H1 (cell line): ENCODE measurements around the gene OSBPL3. TPM values are rescaled to one million over a fixed set of nuclear protein-coding genes. Genes with fewer than 3 reads are reported as not detected.

Source experiments
- CHD7 ChIP-seq: fragments of 300-600 bp; sonication (generic); IDR thresholded peaks from 2 replicates; pipeline ENCODE4 v1.7.1; 2012; ENCODE audit warnings: low read length, moderate library complexity, mild to moderate bottlenecking, inconsistent platforms; ENCODE audit not compliant: insufficient replicate concordance
- JUND ChIP-seq: IDR thresholded peaks from 2 replicates; pipeline ENCODE4 v1.6.1; 2011; ENCODE audit warnings: mild to moderate bottlenecking, improper control_type of control experiment, low read length
- RAD21 ChIP-seq, 2 experiments: IDR thresholded peaks in 1 of 2; conservative IDR thresholded peaks in 1 of 2; 2 replicates each; pipeline ENCODE4 v1.6.1; 2011; ENCODE audit warnings: low read depth in 2 of 2, low read length in 2 of 2, improper control_type of control experiment in 1 of 2, inconsistent platforms in 1 of 2, mild to moderate bottlenecking in 1 of 2, moderate library complexity in 1 of 2
- polyA plus RNA-seq, 7 experiments: library from polyadenylated mRNA; depleted of rRNA in 3 of 7; stranded (reverse) in 5 of 7; unstranded in 2 of 7; fragments of >200 nt in 5 of 7; fragments of 200-250 nt in 2 of 7; gene quantifications; 1 replicate in 5 of 7; 2 replicates in 1 of 7; 4 replicates in 1 of 7; pipeline versions ENCODE4 v1.2.1 to v1.2.3, GENCODE V29; 2011 to 2013; ENCODE audit warnings: missing spikeins in 2 of 7, mixed read lengths in 2 of 7
- total RNA-seq: library from RNA; stranded (reverse); fragmentation: NEBNext Ultra II Directional; extraction: Animal tissue kit (Norgen Biotek cat#: 25700); gene quantifications from 2 replicates; pipeline ENCODE4 v1.2.1, GENCODE V29; 2021

Gene OSBPL3
- total and polyA plus RNA-seq, 2 of the 8 experiments (the other 6 are each of a cell fraction or from before 2014, with no cell fraction given), result 2.8 to 13.9 TPM

GRCh38 chr7:24750441-24751055 is 229.4 kb downstream of the OSBPL3 start (continued):
- TF ChIP-seq RAD21 (IDR thresholded peaks at IDR 0.05 in 1 of 2, conservative IDR thresholded peaks at IDR 0.05 in 1 of 2; ENCODE audit: low read depth in 2 of 2, low read length in 2 of 2), result no peak
- TF ChIP-seq CHD7, result no peak
- no peak for TF ChIP-seq JUND
